ENCODE measurements around the gene PPP1R12B.

The PPP1R12B gene

GRCh38 chr1:202348509-202349205 is at the start of gene PPP1R12B:
Gene PPP1R12B (plus strand): TSS chr1:202348699. CDS start chr1:202348852, 153 bp downstream.
- peak; percentile 95 for DNase-seq (ENCODE audit: low spot score)

GRCh38 chr1:202302166-202302565 is 46.3 kb upstream of the PPP1R12B start:
- no peak for DNase-seq (ENCODE audit: low spot score)

- DNase-seq (ENCODE audit: low spot score): no peak
Observed at GRCh38 chr1:202304375-202304774, 44.1 kb upstream of the PPP1R12B start.

GRCh38 chr1:202305168-202305567 is 43.3 kb upstream of the PPP1R12B start:
- no peak for DNase-seq (ENCODE audit: low spot score)

GRCh38 chr1:202306535-202307345 is 41.8 kb upstream of the PPP1R12B start:
- DNase-seq (ENCODE audit: low spot score): no peak

GRCh38 chr1:202310071-202310725 is 38.3 kb upstream of the PPP1R12B start:
- DNase-seq (ENCODE audit: low spot score): no peak

- no peak for DNase-seq (ENCODE audit: low spot score)
Observed at GRCh38 chr1:202310746-202311145, 37.8 kb upstream of the PPP1R12B start.

GRCh38 chr1:202311875-202312635 is 36.4 kb upstream of the PPP1R12B start:
- no peak for DNase-seq (ENCODE audit: low spot score)

GRCh38 chr1:202315576-202316168 is 32.8 kb upstream of the PPP1R12B start:
- DNase-seq (ENCODE audit: low spot score): peak; percentile 89

- no peak for DNase-seq (ENCODE audit: low spot score)
Observed at GRCh38 chr1:202316186-202316585, 32.3 kb upstream of the PPP1R12B start.

- no peak for DNase-seq (ENCODE audit: low spot score)
Observed at GRCh38 chr1:202317941-202318925, 30.3 kb upstream of the PPP1R12B start.

- DNase-seq (ENCODE audit: low spot score): no peak
Observed at GRCh38 chr1:202319381-202320080, 29.0 kb upstream of the PPP1R12B start.

GRCh38 chr1:202320081-202320405 is 28.5 kb upstream of the PPP1R12B start:
- DNase-seq (ENCODE audit: low spot score): no peak

GRCh38 chr1:202323731-202324130 is 24.8 kb upstream of the PPP1R12B start:
- no peak for DNase-seq (ENCODE audit: low spot score)

GRCh38 chr1:202324646-202325045 is 23.9 kb upstream of the PPP1R12B start:
- DNase-seq (ENCODE audit: low spot score): no peak

GRCh38 chr1:202329891-202330290 is 18.6 kb upstream of the PPP1R12B start:
- no peak for DNase-seq (ENCODE audit: low spot score)

- no peak for DNase-seq (ENCODE audit: low spot score)
Observed at GRCh38 chr1:202333861-202334260, 14.6 kb upstream of the PPP1R12B start.

- peak; percentile 21 for DNase-seq (ENCODE audit: low spot score)
Observed at GRCh38 chr1:202343652-202344349, 4.7 kb upstream of the PPP1R12B start.

- DNase-seq (ENCODE audit: low spot score): no peak
Observed at GRCh38 chr1:202348005-202348508, 442 bp upstream of the PPP1R12B start.
